Measurements from ENCODE around the gene ADTRP. TPM values are rescaled to one million over a fixed set of nuclear protein-coding genes. Genes with fewer than 3 reads are reported as not detected.

ADTRP gene
- total RNA-seq, 1 experiment from 2014 or later = 0.86 TPM

DNA sequence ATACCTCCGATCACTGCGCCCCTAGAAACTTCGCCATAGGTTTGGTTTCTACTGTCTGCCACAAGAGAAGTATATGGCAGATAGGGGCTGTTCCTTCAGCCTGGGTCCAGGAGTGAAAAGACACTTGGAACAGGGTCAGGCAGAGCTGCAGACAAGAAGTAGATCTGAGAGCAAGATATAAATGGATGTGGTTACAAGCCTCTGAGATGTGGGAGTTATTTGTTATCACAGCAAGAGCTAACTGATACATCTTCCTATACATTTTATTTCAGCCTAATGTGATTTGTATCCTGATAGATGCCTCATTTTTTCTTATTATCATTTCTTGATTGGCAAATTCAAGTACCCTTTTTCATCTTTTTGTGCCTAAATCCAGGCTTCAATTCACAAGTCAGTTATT lies 40.9 kb upstream of the ADTRP start:
- Histone ChIP-seq H3K9me2 (ENCODE audit: insufficient read depth) (no peaks in the 10 kb centered on the region), H3K79me2 (ENCODE audit: insufficient read depth, low read length) (no peaks in the 10 kb centered on the region), H3K4me2 (ENCODE audit: low read length) (no peak overlapping the region), H3K9ac (ENCODE audit: low read length) (no peak overlapping the region), H3K36me3 (ENCODE audit: control insufficient read depth in 1 of 2, insufficient read depth in 2 of 2, low read length in 2 of 2) (no peaks in the 10 kb centered on the region), H3K27me3 (ENCODE audit: insufficient read depth, low read length) (no peaks in the 10 kb centered on the region), H3K4me1 (ENCODE audit: control insufficient read depth in 1 of 2, insufficient read depth in 2 of 2, low read length in 2 of 2) (no peaks in the 10 kb centered on the region), H4K20me1 (ENCODE audit: insufficient read depth) (no peaks in the 10 kb centered on the region), H2AFZ (ENCODE audit: low read depth, low read length, poor library complexity, severe bottlenecking) (no peak overlapping the region), H3K27ac (ENCODE audit: low read depth, low read length) (no peak overlapping the region), H3K9me3 (ENCODE audit: control insufficient read depth in 1 of 2, insufficient read depth in 1 of 2, low read depth in 1 of 2, low read length in 2 of 2) (no peaks in the 10 kb centered on the region), H3K4me3 (replicated peaks in 1 of 2; ENCODE audit: low read depth in 1 of 2, low read length in 2 of 2) (no peak overlapping the region)
- BruUV-seq (replicated peaks) = no TSS peak
- ChIA-PET RAD21 (ENCODE audit: low non-redundant PET in 1 of 2, low total read pairs in 2 of 2, uncharacterized antibody in 2 of 2, unreplicated experiment in 2 of 2) (no interaction called here), CTCF (no interaction called here), POLR2A (no interaction called here)
- DNase-seq (ENCODE audit: low read depth, low spot score) = no peak
- TF ChIP-seq TCF7L2 (IDR thresholded peaks at IDR 0.05; ENCODE audit: borderline replicate concordance, extremely low read depth, insufficient read depth, insufficient read length) (no peak), CEBPB (IDR thresholded peaks at IDR 0.05; ENCODE audit: low read depth) (no peak), ELF1 (IDR thresholded peaks at IDR 0.05; ENCODE audit: borderline replicate concordance, low read depth) (no peak), ZNF274 (IDR thresholded peaks at IDR 0.05; ENCODE audit: low read depth, low read length) (no peak), SIN3A (IDR thresholded peaks at IDR 0.05; ENCODE audit: low read depth) (no peak), EZH2phosphoT487 (IDR thresholded peaks at IDR 0.05; ENCODE audit: borderline replicate concordance) (no peak)
- TF ChIP-seq, protein P1, sequence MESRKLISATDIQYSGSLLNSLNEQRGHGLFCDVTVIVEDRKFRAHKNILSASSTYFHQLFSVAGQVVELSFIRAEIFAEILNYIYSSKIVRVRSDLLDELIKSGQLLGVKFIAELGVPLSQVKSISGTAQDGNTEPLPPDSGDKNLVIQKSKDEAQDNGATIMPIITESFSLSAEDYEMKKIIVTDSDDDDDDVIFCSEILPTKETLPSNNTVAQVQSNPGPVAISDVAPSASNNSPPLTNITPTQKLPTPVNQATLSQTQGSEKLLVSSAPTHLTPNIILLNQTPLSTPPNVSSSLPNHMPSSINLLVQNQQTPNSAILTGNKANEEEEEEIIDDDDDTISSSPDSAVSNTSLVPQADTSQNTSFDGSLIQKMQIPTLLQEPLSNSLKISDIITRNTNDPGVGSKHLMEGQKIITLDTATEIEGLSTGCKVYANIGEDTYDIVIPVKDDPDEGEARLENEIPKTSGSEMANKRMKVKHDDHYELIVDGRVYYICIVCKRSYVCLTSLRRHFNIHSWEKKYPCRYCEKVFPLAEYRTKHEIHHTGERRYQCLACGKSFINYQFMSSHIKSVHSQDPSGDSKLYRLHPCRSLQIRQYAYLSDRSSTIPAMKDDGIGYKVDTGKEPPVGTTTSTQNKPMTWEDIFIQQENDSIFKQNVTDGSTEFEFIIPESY (IDR thresholded peaks at IDR 0.05; ENCODE audit: extremely low read depth, insufficient replicate concordance, low read length) = no peak
- TF ChIP-seq, protein P2, sequence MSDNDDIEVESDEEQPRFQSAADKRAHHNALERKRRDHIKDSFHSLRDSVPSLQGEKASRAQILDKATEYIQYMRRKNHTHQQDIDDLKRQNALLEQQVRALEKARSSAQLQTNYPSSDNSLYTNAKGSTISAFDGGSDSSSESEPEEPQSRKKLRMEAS (IDR thresholded peaks at IDR 0.05) = no peak
- TF ChIP-seq, protein P3, sequence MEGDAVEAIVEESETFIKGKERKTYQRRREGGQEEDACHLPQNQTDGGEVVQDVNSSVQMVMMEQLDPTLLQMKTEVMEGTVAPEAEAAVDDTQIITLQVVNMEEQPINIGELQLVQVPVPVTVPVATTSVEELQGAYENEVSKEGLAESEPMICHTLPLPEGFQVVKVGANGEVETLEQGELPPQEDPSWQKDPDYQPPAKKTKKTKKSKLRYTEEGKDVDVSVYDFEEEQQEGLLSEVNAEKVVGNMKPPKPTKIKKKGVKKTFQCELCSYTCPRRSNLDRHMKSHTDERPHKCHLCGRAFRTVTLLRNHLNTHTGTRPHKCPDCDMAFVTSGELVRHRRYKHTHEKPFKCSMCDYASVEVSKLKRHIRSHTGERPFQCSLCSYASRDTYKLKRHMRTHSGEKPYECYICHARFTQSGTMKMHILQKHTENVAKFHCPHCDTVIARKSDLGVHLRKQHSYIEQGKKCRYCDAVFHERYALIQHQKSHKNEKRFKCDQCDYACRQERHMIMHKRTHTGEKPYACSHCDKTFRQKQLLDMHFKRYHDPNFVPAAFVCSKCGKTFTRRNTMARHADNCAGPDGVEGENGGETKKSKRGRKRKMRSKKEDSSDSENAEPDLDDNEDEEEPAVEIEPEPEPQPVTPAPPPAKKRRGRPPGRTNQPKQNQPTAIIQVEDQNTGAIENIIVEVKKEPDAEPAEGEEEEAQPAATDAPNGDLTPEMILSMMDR (IDR thresholded peaks at IDR 0.05 in 2 of 3, conservative IDR thresholded peaks at IDR 0.05 in 1 of 3; ENCODE audit: borderline replicate concordance in 1 of 3, insufficient read depth in 1 of 3, low read depth in 2 of 3, low read length in 2 of 3) = no peak
- ATAC-seq = no peak
- intact Hi-C loops (cut with micrococcal nuclease) = no loop called here

Measured in HCT116 (cell line).